GM21786 (cell line): ENCODE data around the gene C5.
"Not testable (repeated sequence)": the region's sequence is repeated elsewhere in the genome, so short reads cannot be mapped to it uniquely, and the experiment has no call there.

Source experiments
- ATAC-seq: cut with Tn5 transposase; IDR thresholded peaks from one replicate; pipeline ENCODE4 v1.9.1; 2021; ENCODE audit not compliant: unreplicated experiment

Gene C5

DNA sequence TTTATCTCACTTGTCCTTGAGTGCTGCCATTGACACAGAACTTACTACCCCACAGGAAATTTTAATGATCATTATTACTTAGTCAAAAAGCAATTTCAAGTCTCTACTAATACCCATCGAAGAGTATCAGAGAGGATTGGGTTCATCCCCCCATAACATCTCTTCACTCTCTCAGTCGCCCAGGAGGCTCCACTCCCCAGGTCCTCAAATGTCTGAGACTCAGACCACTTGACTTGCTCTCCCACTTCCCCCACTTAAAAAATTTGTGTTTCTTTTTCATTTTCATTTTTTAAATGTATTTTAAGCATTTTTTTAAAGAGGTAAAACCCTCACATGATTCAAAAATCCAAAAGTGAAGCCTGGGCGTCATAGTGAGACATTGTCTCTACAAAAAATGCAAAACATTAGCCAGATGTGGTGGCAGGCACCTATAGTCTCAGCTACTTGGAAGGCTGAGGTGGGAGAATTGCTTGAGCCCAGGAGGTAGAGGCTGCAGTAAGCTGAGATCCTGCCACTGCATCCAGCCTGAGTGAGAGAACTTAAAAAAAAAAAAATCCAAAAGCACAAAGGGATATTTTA lies 66.7 kb downstream of the C5 start:
- no peak for ATAC-seq

DNA sequence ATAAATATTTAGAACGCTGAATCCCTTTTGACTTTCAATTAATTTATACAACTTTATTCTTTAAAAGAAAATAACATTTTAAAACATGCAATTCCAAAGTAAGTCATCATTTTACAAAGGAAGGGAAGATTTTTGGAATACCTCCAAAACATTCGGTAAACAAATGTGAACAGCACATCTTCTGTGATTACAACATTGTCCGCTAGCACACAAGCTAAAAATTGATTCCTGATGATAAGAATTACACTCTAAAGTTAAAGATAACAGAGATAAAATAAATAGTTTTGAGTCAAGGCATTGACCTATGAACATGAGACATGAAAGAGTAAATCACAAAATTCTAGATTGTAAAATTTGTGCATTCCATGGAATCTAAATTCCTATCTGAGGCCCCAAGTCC lies 67.2 kb downstream of the C5 start:
- ATAC-seq = no peak

DNA sequence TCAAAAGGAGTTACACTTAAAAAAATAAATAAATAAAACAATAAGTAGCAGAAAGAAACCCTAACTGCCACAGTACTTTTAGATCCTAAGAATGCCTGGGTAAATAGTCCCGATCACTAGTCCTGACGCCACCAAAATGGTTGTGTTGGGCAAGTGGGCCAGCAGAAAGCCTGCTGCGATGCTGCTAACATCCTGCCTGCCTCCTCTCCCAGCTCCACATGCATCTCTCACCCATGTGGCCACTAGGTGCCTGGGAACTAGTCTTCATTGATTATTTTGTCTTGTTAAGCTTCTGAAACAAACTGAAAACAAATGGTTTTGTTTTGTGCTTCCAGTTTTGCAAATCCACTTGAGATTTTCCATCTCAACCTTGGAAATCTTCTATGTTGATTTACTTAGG lies 69.1 kb downstream of the C5 start:
- no peak for ATAC-seq

DNA sequence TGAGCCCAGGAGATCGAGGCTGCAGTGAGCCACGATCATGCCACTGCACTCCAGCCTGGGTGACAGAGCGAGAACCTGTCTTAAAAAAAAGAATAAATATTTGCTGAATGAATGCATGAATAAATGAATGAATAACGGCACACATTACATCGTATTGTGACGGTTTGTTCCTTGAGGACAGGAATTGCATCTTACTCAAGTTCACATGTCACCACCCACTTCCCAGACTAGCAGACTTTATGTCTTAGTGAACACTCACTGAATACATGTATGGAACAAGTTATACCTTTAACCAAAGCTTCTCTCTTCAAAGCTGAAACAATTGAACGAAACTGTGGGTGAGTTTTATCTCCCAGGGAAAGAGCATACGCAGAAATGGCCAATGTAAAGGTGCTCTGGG lies 70.3 kb downstream of the C5 start:
- no peak for ATAC-seq

DNA sequence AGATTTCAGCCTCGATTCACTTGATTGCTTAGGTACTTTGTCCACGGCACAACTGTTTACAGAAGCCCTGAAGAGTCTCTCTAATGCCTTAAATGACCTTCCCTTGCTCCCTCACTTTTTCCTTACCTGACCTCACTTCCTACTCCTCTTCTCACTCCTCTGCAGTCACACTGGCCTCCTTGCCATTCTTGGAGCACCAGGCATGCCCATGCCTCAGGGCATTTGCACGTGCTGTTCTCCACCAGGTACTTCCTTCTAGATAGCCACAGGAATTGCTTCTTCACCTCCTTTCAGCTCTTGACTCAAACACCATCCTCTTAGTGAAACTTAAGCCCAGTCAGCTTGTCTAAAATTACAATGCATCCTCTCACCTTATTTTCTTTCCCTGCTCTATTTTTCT lies 71.1 kb downstream of the C5 start:
- no peak for ATAC-seq

DNA sequence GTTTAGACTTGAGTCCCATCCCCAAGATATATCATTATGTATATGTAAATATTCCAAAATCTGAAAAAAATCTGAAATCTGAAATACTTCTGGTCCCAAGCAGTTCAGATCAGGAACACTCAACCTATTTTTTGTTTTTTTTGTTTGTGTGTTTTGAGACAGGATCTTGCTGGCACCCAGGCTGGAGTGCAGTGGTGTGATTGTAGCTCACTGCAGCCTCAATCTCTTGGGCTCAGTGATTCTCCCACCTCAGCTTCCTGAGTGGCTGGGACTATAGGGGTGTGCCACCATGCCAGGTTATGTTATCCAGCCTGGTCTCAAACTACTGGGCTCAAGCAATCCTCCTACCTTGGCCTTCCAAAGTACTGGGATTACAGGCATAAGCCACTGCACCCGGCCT lies 72.8 kb downstream of the C5 start:
- no peak for ATAC-seq

DNA sequence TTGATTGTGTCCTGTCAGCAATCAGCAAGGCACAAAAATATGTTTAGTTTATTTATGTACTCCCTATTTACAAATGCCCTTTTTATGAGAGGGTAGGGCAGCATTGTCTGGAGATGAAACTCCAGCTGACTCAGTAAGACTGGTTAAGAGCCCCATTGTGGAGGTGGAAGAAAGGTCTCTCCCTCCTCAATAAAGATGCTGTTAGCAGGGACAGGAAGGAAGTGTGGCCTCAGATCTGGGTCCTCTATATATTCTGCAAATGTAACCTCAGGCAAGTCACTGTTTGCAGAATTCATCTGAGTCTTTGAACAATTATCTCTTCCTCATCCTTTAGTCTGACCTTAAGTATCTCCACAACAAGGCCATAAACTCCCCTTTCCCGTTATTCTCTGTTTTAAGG lies 75.2 kb downstream of the C5 start:
- no peak for ATAC-seq

DNA sequence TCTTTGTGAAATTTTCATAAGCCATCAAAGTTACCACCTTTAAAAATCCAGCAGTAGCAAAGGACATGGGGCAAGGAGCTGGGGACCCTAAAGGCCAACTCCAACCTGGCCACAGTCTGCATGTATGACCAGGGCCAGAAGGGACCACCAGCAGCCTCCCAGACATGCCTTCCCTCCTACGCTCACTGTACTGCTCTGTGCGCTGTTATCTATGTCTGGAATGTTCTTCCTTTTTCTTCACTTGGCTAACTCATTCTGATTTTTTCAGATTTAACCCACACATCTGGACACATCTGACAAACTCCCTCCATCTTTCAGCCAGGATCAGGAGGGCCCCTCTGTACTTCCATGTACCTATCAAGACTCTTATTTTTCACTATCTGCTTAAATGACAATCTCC lies 75.9 kb downstream of the C5 start:
- no peak for ATAC-seq

DNA sequence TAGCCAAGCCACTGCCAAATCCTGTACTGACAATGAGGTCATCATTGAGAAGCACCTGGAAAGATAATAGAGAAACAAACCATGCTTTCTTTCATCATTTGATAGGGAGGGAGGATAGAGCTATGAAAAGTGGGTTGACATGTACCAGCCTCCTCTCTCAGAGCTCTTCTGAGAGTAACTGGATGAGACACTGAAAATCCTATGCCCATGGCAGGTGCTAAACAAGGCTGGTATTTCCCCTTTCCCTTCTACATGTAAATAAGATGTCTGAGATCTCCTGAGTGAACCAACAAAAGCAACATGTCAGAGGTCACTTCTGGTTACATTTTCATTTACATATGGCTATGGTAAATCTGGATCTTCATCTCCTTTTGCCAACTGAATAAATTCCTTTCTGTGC lies 78.1 kb downstream of the C5 start:
- ATAC-seq = no peak

DNA sequence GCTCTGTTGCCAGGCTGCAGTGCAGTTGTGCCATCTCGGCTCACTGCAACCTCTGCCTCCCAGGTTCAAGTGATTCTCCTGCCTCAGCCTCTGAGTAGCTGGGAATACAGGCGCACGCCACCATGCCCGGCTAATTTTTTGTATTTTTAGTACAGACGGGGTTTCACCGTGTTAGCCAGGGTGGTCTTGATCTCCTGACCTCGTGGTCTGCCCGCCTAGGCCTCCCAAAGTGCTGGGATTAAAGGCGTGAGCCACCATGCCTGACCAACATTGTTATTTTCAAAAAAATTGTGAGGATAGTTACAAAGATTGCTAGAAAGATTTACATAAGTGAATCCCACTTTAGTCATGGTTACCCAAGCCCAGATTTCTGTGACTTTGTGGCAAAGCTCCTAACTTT lies 78.6 kb downstream of the C5 start:
- ATAC-seq = not testable (repeated sequence)

DNA sequence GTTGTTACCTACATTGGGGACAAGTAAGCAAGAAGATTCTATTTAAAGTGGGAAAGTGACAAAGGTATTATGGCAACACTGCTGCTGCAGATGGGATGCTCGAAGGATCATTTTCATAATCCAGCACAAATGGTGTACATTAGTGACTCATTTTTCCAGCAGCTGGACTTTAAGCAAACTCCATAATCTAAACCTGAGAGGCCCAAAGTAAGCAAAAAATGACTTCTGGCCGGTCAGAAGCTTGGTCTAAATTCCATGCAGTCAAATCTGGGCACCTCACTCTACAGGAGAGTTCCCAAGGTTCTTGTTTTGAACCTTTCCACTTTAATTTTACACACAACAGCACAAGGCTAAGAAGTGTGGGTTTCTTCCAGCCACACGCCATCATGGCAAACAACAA lies 79.8 kb downstream of the C5 start:
- no peak for ATAC-seq

DNA sequence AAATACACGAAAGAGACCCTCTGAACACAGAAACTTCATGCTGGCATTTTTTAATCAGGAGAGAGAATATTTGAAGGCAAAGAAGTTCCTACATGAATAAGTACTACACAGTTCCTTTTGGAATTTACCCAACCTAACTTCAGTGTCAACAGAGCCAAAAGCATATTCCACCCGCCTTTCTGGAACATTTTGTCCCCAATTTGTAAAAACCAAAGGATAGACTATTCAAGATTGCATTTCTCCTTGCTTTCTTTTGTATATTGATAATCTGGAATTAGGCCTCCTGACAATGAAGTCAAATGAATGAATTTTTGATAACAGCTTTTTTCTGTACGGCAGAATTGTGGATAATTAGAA lies 84.1 kb downstream of the C5 start:
- no peak for ATAC-seq

DNA sequence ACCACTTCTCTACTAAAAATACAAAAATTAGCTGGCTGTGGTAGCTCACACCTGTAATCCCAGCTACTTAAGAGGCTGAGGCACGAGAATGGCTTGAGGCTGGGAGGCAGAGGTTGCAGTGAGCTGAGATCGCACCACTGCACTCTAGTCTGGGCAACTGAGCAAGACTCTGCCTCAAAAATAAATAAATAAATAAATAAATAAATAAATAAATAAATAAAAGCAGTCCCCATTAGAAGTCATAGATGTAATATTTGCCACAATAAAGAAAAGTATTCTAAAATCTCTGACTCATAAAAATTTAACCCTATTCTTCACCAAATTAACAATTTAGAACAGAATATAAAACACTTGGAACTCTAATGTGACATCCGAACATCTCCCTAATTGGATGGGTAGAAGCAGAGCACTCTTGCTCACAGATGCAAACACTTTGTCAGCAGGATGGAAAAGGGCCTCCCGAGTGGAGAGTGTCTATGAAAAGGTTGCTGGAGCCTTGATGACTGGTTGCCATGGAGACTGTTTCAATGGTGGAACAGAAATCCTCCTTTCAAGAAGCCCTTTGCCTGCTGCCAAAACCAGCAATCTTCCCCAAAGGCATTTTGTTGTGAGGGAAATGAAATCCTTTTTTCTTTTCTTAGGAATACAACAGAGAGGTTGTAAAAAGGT lies 84.6 kb downstream of the C5 start:
- ATAC-seq = no peak

DNA sequence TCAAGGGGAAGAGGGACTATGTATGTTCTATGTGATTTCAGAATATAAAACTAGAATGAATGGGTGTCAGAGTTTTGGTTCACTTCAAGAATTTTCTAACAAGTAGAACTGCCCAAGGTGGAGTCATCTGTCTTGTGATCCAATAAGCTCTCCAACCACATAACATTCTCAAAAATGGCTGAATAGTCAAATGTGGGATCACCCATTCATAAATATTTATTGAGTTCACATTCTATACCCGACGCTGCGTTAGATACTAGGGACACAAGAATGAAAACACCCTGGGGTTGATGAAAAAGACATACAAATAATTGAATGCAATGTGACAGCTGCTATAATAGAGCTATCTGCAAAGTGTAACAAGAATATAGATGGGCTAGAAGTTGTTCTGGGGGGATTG lies 88.1 kb downstream of the C5 start:
- ATAC-seq = no peak

DNA sequence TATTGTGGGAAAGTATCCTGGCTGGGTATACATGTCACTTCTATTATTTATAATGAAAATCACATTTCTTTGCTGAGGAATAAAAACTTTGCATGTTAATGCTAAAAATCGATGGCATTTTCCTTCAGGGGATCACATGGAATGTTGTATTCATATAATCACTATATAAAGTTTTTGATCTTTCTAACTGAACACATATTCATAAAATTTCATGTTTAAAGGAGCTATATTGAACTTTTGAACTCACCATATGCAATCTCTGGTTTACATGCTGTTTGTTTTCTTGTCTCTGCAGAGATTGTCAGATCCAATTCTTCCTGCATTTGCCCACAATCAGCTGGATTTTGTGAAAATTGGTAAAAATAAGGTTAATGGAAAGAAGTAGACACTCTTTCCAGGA lies 90.1 kb downstream of the C5 start:
- no peak for ATAC-seq

DNA sequence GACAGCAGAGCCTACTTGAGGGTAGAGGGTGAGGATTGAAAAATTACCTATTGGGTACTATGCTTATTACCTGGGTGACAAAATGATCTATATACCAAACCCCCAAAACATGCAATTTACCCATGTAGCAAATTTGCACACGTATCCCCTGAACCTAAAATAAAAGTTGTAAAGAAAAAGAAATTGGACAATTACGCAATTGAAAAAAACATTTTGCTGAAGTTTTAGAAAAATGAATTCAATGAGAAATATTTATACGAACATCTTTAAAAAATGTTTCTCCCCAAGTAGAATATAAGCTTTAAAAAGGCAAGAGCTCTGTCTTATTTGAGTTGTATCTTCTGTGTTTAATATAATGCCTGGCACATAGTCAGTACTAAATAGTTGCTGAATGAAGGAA lies 93.2 kb downstream of the C5 start:
- ATAC-seq = no peak

DNA sequence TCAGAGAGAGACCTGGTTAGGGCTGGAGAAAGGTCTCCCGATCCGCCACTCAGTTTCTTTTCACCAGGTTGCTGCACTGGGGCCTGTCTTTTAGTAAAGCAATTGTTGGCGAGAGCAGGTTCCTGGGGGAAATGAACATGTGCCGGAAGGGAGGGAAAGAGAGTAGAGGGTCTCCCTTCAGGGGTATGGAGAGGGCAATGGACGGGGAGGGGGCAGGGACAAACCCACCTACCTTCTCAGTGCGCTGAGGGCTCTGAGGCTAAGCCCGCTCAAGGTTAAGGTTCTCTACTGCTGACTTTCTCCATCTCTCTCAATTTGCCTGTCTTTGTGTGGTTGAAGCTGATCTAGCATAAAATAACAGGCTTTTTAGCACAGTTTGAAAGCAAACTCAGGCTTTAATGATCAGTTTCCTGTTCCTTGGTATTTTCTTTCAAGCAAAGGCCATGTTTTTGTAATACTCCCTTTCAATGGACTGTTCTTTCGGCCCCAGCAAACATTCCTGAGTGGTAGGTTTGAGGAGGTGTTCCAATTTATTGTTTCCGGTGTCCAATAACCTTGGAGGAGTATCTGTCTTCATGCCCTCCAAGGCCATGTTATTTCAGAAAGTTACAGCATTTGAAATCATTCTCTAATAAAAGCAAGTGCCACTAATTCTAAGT lies 98.0 kb downstream of the C5 start:
- no peak for ATAC-seq

DNA sequence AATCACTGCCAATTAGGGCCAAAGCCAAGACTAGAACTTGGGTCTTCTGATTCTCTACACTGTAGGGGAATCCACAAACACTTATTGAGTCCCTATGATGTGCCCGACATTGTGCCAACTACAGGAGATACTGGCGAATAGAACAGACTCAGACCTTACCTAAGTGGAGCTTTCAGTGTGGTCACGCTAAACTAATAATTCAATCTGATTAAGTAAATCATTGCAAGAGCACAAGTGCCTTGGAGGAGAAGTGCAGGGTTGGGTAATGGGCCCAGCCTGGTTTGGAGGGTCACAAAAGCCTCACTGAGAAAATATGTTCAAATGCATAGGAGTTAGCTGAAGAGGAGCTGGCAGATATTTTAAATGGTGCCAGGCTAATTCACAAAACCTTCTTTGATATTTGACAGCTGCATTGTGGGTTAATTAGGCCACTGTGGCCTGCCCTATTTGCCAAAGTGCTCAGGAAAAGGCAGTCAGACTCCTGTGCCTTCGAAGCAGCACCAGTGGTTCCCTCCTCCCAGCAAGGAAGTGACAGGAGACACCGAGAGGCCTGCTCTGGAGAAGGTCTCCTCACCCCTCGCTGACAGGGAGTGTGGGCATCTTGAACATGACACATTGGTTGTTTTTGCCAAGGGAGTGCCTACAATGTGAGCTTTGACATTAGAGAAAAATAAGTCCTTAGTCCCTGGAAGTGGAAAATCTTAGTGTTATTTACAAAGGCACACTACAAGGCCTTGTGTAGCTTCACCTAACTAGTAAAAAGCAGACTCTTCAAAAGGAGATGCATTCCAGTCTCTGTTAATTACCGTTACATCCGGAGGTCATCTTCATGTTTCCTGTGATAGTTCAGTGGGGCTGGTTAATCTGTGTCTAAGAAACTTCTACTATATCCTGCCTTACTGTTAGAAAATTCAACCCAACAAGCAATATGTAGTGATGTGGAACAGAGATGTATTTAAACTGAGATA lies 99.4 kb downstream of the C5 start:
- no peak for ATAC-seq

DNA sequence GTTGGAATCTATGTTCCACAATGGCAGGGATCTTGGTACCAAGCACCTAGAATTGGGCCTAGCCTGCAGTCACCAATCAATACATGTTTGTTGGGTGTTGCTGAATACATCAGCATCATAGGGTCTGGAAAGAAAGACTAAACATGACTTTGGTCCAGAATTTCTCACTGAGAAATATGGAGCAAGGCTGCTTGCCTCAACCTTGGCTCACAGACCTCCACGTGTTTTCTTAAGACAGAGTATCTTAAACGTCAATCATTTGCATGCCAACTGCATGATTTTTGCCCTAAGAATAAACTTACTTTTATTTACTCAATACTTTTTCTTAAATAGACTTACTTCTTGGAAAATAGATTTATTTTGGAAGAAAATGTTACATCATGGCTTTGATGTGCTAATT lies 100.8 kb downstream of the C5 start:
- ATAC-seq = no peak

DNA sequence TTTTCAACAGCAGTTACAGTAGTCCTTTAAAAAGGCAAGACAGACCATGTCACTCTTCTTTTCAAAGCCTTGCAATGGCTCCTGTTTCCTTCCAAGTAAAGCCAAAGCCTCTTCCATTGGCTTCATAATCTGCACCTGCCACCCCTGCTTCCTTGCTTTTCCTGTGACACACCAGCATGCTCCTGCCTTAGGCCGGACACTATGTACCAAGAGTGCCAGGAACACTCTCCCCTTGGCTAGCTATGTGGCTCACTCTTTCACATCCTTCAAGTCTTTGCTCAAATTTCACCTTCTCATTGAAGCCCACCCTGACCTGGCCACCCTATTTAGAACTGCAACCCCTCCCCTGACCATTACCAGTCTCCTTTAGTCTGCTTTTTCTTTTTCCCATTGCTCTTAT lies 101.3 kb downstream of the C5 start:
- ATAC-seq = no peak

DNA sequence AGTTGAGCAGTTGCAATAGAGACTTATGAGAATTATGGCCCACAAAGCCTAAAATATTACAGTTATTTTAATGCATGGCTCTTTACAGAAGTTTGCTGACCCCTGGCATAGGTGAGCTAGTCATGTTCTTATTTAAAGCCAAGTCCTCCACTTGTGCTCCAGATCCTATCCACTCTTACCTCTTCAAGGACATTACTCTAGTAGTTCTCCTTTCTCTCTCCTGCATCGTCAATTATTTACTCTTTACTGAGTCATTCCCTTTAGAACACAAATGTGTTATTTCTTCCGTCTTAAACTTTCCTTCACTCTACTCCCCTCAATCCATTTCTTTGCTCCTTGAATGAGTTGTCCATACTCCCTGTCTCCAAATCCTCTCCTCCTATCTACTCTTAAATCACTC lies 102.9 kb downstream of the C5 start:
- ATAC-seq = no peak

DNA sequence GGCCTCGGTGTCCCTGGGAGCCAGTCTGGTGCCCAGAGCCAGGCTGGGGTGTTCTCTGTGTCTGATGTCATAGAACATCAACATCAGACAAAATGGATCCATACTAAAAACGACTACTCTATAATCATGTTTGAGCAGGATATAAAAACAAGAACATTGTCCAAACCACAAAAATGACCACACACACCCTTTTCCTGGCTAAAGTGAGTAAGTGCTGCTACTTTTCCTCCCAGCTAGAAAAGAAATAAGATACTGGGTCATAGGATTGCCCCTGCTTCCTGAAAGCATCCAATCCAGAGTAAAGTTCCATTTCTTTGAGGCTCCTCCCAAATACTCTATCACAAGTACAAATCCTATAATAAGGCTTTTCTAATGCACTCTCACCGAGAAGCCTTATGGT lies 103.8 kb downstream of the C5 start:
- no peak for ATAC-seq
